ENCODE data around the gene CCNA1. TPM values are rescaled to one million over a fixed set of nuclear protein-coding genes. Genes with fewer than 3 reads are reported as not detected.

CCNA1 gene
- total RNA-seq, 4 donors from 2014 or later, result 0.22 to 0.94 (median 0.56) TPM

DNA sequence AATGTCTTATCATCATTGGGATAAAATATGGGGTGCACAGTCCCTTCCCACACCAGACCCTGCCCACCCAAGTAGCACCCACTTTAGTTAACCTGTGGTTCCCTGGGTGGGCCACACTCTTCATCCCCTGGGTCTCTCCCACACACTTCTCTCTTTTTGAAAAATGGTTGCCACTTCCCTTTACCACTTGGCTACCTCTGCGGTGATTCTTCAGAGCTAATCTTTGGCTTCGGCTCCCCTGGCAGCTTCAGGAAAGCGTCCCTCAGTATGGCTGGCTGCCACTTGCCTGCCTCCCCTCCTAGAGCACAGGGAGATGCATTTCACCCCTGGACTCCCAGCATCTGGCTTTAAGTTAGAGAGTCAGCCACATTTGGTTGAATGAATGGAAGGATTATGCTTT lies 18.2 kb downstream of the CCNA1 start:
- no peak for DNase-seq
- Histone ChIP-seq H3K36me3 (no peaks in the 10 kb centered on the region), H3K27ac (no peak overlapping the region), H3K4me3 (replicated peaks in 1 of 3) (no peak overlapping the region), H3K4me1 (no peaks in the 10 kb centered on the region), H3K27me3 (no peaks in the 10 kb centered on the region), H3K9me3 (no peaks in the 10 kb centered on the region)
- no peak for TF ChIP-seq POLR2A (IDR thresholded peaks at IDR 0.05)
- no peak for TF ChIP-seq CTCF (IDR thresholded peaks at IDR 0.05)
- WGBS, 2 donors, result 56 to 62% methylated on average over 3 of the region's 3 CpGs
- intact Hi-C loops (cut with DNase I), result no loop called here

GRCh38 chr13:36453516-36453915 lies 21.2 kb downstream of the CCNA1 start:
- WGBS, 2 donors, result 70 to 72% methylated on average over 5 of the region's 5 CpGs
- Histone ChIP-seq H3K4me3 (replicated peaks in 1 of 3) (no peak overlapping the region), H3K4me1 (no peaks in the 10 kb centered on the region), H3K27ac (no peak overlapping the region), H3K9me3 (no peaks in the 10 kb centered on the region), H3K27me3 (no peaks in the 10 kb centered on the region), H3K36me3 (no peaks in the 10 kb centered on the region)
- DNase-seq, result no peak
- intact Hi-C loops (cut with DNase I), result no loop called here
- TF ChIP-seq POLR2A (IDR thresholded peaks at IDR 0.05), result no peak
- peak in 4 of 6 experiments; percentile 12 to 60 (median 50) for TF ChIP-seq CTCF (IDR thresholded peaks at IDR 0.05)

DNA sequence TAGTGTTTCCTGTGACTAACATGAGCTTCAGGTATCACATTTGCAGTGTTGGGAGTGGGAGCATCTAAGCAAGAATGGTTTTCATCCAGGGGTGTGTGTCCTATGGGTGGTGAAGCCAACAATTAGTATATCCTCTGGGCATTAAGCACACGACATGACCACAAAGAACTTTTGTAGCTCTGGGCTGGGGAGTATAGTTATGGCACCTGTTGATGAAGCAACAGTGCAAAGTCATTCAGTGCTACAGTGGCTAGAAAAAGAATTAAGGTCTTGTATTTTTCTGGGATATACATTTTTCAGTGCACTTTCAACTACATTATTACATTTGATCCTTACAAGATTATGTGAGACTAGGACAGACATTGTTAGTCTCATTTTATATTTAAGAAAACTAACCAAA lies 21.8 kb downstream of the CCNA1 start:
- H3K27ac ChIP-seq, result no peak overlapping the region
- no peaks in the 10 kb centered on the region for H3K36me3 ChIP-seq
- no peaks in the 10 kb centered on the region for H3K27me3 ChIP-seq
- no peaks in the 10 kb centered on the region for H3K9me3 ChIP-seq
- TF ChIP-seq POLR2A (IDR thresholded peaks at IDR 0.05) (no peak), CTCF (IDR thresholded peaks at IDR 0.05) (no peak)
- no peak overlapping the region for H3K4me3 ChIP-seq (replicated peaks in 1 of 3)
- intact Hi-C loops (cut with DNase I), result no loop called here
- no peak for DNase-seq
- WGBS, 2 donors, result 76 to 93% methylated on average over 1 of the region's 1 CpG
- H3K4me1 ChIP-seq, result no peaks in the 10 kb centered on the region

DNA sequence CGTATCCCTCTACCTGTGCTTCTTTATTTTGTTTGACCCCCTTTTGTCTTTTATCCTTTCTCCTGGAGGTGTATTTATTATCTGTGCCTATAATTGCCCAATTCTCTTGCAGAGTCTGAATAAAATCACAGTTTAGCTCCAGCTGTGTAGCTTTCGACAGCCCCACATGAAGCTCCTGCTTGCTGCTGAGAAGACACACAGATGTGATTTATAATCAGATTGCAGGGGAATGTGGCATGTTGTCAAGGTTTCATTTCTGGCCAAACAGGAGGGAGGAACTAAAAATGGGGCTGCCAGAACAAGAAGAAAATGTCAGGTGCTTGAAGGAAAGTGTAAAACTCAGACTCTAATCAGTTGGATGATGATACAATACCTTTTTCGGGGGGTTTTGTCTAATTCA lies 22.7 kb downstream of the CCNA1 start:
- no peak for TF ChIP-seq CTCF (IDR thresholded peaks at IDR 0.05)
- TF ChIP-seq POLR2A (IDR thresholded peaks at IDR 0.05), result no peak
- intact Hi-C loops (cut with DNase I), result loop anchor here (5.0 kb wide), 1 partner anchor 282 kb away; no protein-coding TSS in a partner anchor

GRCh38 chr13:36456577-36456976 lies 24.3 kb downstream of the CCNA1 start:
- Histone ChIP-seq H3K4me1 (no peaks in the 10 kb centered on the region), H3K9me3 (no peaks in the 10 kb centered on the region), H3K27ac (no peak overlapping the region), H3K4me3 (replicated peaks in 1 of 3) (no peak overlapping the region), H3K27me3 (no peaks in the 10 kb centered on the region), H3K36me3 (no peaks in the 10 kb centered on the region)
- intact Hi-C loops (cut with DNase I), result loop anchor here (5.0 kb wide), 1 partner anchor 281 kb away; no protein-coding TSS in a partner anchor
- WGBS, 2 donors, result 73 to 81% methylated on average over 2 of the region's 2 CpGs
- TF ChIP-seq POLR2A (IDR thresholded peaks at IDR 0.05) (no peak), CTCF (IDR thresholded peaks at IDR 0.05) (no peak)
- no peak for DNase-seq

More for the DNA sequence above, 22.7 kb downstream of the CCNA1 start:
- Histone ChIP-seq H3K4me3 (replicated peaks in 1 of 3) (no peak overlapping the region), H3K4me1 (no peaks in the 10 kb centered on the region), H3K36me3 (no peaks in the 10 kb centered on the region), H3K27me3 (no peaks in the 10 kb centered on the region), H3K9me3 (no peaks in the 10 kb centered on the region), H3K27ac (no peak overlapping the region)
- DNase-seq, result no peak
- WGBS, 2 donors, result 85 to 87% methylated on average over 3 of the region's 3 CpGs
